LNCAP (cell line): ENCODE data around the gene ADAM12.

Experiments
- CTCF ChIP-seq: fragments of 450-650 bp; IDR thresholded peaks from 2 replicates; pipeline ENCODE4 v1.5.1; 2017; ENCODE audit warnings: mild to moderate bottlenecking

The ADAM12 gene

GRCh38 chr10:126294451-126294850 is 93.8 kb downstream of the ADAM12 start:
- no peak for TF ChIP-seq CTCF

GRCh38 chr10:126290232-126290631 is 98.0 kb downstream of the ADAM12 start:
- TF ChIP-seq CTCF = no peak

DNA sequence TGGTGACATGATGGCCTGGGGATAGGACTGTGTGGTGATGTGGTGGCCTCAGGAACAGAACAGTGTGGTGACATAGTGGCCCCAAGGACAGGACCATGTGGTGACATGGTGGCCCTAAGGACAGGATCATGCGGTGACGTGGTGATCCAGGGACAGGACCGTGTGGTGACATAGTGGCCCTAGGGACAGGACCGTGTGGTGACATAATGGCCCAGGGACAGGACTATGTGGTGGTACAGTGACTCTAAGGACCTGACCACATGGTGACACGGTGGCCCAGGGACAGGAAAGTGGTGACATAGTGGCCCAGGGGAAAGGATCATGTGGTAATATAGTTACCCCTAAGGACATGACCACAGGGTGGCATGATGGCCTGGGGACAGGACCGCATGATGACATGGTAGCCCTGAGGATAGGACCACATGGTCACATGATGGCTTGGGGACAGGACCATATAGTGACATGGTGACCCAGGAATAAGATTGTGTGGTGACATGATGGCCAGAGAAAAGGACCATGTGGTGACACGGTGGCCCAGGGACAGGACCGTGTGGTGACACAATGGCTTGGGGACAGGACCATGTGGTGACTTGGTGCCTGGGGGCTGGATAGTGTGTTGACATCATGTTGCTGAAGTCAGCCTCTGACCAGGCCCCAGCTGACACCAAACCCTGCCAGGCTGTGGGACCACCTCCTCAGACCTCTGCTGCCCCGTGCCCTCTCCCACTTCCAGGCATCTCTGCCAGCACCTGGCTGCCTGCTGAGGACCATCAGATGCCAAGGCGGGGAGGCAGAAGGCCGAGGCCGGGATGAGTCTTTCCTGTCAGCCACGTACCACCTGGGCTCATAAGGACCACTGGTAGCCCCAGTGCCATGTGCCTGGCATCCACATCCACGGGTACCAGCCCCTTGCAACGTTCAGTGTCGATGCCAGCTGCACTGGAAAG is 99.5 kb downstream of the ADAM12 start:
- TF ChIP-seq CTCF = no peak

DNA sequence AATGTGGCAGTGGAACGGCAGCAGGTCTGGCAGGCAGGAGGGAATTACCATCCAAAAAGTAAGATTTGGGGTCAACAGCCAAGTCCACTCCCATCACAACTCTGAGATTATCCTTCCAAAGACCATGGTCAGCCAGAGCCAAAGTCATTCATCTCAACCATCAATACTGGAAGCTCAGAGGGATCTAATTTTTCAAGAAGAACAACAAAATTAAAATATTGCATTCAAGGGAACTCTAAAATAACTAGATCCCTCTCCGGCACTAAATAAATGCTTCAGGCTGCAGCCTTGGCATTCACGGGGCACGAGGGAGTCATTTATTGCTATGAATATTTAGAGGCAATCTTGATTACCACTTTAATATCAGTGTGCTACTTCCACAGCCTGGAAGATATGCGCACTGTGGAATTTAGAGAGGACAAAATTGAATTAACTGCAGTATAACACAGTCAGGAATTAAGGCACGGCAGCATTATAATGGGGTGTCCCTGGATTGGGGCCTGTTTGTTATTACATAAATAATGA is 102.0 kb downstream of the ADAM12 start:
- no peak for TF ChIP-seq CTCF

- no peak for TF ChIP-seq CTCF
Observed at GRCh38 chr10:126283307-126283706, 105.0 kb downstream of the ADAM12 start.

- no peak for TF ChIP-seq CTCF
Observed at GRCh38 chr10:126278851-126279250, 109.4 kb downstream of the ADAM12 start.

GRCh38 chr10:126277181-126277580 is 111.1 kb downstream of the ADAM12 start:
- no peak for TF ChIP-seq CTCF
